Stimulated activated CD8-positive, alpha-beta memory T cell treated with anti-CD3 and anti-CD28 coated beads, Interleukin-15, amount 100 ng/mL, for 48 hours (primary cell): ENCODE measurements around the gene MEPE.

ENCODE experiments used
- DNase-seq, 2 donors: peaks; one replicate each; pipeline ENCODE4 v3.0.0-alpha.2; 2020; ENCODE audit warnings: low read depth in 2 of 2

The MEPE gene, protein sequence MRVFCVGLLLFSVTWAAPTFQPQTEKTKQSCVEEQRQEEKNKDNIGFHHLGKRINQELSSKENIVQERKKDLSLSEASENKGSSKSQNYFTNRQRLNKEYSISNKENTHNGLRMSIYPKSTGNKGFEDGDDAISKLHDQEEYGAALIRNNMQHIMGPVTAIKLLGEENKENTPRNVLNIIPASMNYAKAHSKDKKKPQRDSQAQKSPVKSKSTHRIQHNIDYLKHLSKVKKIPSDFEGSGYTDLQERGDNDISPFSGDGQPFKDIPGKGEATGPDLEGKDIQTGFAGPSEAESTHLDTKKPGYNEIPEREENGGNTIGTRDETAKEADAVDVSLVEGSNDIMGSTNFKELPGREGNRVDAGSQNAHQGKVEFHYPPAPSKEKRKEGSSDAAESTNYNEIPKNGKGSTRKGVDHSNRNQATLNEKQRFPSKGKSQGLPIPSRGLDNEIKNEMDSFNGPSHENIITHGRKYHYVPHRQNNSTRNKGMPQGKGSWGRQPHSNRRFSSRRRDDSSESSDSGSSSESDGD

DNA sequence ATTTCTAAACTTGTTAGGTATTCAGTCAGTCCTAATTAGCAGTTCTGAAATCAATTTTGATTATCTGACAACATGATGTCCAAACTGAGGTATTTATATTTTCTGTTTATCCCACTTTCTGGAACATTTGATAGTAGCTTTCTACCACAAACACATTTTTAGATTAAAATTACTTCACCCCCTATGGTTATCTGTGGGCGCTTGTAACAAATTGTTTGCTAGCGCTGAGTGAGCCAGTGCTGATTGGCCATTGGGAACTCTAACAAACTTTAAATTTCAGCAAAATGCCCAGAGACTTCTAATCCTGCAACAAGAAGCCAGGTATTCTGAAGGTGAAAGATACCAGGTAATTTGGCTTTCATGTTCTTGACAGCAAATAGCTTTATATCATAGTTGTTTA is at the start of gene MEPE:
Gene MEPE (plus strand): TSS at position 301 of the 400 bp plus-strand sequence. CDS start 1,746 bp downstream, outside the sequence.
- DNase-seq: no peak

DNA sequence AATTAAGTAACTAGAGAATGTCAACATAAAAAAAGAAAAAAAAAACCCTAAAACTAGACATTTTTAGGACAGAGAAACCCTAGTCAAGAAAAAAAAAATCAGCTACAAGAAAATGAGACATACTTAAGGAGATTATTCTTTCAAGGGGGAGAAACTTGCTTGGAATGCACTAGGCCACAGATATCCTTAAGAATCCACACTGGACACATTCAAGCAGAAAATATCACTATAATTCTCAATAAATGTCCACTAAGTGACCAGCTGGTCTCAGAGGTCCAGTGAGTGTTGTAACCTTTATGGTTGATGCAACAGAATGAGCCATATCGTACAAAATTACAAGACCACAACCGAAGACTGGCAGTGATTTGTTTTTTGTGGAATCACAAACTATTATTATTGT is 49.0 kb upstream of the MEPE start:
- DNase-seq: no peak

DNA sequence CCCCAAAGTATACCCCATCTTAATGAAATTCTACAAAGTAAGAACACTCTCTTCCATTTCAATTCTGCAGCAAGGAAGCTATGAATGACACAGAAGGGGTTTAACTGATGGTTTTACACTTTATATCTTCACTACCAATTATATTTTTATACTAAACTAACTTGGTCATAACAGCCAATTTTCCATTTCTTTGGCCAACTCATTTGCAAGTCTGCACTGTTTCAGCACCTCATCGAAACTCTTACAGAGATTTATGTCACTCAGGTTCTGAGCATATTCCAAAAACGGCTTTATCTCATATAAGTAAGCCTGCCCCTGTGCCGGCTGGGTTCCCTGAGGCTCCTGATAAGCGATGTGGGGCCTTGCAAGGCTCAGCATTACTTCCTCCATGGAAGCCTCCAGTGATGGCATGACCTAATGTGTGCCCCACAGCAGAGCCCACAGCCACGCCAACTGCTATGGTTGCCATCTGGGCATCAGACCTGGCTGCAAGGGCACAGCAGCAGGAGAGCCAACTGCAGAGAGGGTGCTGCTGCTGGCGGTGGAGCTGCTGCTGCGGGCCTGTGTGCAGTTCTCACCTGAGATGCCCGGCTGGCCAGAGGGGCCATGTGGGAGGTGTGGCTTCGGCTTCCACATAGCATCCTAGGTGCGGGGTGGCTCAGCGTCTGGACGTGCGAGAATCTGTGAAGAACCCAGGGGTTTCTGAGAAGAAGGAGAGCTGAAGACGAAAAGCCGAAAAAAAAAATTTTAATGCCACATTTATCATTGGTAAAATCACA is 46.8 kb upstream of the MEPE start:
- DNase-seq: no peak

DNA sequence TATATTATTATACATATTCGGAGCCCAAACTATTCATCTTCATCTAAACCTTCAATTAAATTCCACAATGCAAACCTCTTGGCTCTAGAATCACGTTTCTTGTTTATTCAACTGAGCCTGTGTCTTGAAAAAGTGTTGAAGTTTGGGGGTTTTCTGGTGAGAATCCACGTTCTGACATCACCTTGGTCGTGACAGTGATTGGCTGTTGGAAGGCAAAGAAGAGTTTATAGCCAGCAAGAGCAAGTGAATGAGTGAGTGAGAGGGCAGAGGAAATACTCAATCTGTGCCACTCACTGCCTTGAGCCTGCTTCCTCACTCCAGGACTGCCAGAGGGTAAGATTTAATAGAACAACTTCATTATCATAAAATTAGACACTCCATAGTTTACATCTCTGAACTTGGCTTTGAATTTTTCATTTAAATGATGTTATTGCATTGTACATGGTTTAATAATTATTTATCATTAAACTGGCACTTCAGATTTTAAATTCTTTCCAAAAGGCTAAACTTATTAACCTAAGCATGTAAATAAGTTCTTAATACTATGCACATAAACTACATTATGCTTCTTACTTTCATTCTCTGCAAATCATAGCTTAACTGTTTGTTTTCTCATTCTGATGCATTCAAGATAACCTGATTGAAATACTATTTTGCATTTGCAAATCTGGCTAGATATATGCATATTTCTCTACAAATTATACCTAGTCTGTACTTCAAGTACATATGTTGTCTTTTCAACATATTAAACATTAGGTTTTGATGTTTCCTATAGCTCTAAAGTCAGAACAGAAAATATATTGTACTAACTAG is 33.3 kb upstream of the MEPE start, which contains the start of gene IBSP:
Gene IBSP (plus strand): TSS at position 254 of the 813 bp plus-strand sequence. CDS start 2,808 bp downstream, outside the sequence.
- DNase-seq: no peak

DNA sequence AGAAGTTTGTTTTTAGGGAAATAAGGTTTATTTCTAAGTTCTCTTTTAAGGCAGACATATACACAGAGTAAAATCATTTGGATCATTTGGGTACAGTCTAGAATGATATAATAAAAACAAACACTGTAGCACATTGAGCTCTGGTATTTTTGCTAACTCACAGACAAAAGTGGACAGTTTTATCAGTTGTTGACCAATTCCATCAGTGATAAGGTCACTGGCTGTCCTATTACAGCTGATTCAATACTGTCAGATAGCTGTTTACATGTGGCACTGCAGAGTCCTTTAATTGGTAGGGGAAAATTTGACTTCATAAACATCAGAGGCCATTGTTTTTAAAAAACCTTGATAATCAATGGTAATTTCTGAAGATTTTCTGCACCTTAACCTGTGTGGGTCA is 29.9 kb upstream of the MEPE start:
- no peak for DNase-seq

DNA sequence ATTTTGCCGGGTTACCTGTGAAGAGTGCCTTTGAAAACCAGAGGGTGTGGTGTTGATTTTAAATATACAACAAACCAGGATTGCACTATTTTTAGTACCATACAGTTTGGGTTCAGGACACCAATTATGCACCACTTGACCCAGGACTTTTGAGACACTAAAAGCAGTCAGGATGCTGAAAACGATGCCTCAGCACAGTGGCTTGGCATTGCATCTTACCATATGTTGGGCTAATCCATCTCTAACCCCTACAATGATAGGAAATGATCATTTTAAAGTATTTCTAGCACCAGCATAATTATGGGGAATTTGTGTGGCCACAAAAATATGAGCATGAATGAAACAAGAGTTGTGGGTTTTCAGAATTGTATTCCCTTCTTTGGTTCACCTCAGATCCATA is 29.3 kb upstream of the MEPE start:
- DNase-seq: no peak

DNA sequence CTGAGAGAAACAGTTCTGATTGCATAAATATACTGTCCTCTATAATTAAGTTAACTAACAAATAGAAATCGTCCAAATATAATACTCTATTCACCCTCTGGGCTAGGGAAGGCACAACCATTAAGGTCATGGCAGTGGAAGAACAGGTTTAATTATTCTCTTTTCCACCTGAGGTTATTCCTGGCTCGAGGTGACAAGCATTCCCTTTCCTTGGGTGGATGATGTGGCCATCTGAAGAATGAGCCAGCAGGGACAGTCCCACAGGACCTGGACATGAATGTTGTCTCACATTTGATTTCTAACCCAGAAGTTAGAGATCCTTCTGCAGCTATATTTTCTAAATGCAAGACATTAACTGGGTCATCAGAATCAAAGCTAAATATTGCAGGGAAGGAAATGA is 27.9 kb upstream of the MEPE start:
- no peak for DNase-seq

DNA sequence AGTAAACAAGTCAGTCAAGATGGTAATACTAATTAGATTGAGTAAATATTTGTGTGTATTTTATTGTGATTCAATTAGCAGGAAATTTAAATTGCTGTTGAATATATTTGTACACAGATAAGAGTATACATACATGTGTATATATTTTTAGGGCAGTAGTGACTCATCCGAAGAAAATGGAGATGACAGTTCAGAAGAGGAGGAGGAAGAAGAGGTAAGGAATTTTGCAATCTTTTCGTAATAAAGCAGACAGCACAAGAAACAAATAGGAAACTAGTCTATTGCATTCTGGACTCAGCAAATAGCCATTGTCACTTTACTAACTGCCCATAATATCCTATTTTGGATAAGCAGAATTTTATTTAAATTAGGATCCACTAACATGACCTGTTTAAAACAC is 26.8 kb upstream of the MEPE start:
- DNase-seq: no peak

DNA sequence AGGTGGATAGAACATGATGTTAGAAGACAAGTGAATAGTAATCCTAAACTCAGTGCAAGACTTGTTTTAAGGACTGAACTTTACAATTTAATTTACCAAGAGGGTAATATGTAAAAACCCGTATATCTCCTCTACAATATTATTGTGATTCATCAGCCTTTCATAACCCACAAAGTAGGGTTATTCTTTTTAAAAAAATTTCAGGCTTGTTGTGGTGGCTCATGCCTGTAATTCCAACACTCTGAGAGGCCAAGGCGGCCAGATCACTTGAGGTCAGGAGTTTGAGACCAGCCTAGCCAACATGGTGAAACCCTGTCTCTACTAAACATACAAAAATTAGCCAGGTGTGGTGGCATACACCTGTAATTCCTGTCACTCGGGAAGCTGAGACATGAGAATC is 26.2 kb upstream of the MEPE start:
- DNase-seq: no peak

DNA sequence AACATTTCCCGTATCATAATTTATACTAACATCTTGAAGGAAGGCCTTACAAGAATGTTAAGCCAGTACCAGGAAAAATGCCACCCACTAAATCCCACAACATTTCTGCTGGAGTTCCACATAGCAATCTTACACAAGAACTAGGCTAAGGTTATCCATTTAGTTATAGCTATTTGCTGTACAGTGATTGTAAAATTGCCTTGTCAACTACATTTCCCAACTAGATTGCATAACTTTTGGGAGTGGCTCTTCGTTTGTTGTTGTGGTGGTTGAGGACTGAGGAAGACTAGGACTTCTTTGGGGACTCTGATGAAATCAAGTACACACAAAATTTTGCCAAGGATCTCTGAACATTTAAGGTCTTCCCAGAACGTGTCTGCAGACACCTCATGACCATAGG is 25.4 kb upstream of the MEPE start:
- no peak for DNase-seq

DNA sequence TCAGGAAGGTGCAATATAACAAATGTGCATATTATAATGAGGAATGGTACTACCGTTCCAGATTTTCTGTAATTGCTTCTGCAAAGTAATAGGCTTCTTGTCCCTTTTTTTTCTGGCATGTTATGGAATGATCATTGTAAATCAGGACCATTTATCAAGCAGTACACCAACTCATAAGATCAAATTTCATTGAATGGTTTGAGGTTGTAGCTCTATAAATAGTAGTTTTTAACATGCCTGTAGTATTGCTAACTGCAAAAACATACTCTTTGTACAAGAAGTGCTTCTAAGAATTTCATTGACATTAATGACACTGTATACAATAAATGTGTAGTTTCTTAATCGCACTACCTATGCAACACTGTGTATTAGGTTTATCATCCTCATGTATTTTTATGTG is 20.8 kb upstream of the MEPE start:
- no peak for DNase-seq

DNA sequence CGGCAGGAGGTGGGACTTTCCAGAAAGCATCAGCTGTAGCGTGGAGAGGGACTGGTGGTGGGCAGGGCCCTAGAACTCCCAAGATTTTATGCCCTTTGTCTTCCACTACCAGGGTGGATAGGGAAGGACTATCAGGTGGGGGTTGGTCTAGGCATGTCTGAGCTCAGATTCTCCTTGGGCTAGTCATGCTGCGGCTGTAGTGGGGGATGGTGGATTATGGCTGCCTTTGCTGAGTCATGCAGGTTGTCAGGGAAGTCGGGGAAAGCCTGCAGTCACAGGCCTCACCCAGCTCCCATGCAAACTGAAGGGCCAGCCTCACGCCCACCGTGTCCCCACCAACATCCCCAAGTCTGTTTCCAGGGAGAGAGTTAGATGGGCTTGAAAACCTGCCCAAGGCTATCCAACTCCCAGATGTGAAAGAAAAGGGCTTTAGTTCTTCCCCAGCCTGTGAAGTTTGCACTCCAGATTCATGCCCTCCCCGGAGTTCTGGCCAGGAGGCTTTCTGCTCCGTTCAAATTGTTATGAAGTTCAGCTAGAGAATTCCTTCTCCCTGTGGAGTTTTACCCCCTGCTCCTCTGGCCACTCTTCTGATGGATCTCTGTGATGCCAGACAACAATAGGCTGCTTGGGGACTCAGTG is 13.4 kb upstream of the MEPE start:
- no peak for DNase-seq

DNA sequence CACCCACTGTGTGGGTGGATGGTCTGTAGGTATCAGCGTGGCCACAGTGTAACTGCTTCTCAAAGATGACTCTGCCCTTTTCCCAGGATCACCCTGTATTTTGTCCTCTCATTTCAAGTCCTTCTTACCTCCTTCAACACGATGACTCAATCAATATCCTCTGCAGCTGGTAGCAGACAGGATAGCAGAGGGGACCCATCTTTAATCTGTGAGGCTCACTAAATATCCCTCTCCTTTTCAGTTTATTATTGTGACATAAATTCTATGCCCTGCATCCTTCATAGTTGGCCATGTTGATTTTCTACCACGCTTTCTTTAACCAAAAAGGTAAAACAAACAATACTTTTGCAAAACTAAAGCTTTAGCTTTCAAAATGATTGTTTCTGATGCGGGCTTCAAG is 9.6 kb upstream of the MEPE start:
- DNase-seq: no peak

DNA sequence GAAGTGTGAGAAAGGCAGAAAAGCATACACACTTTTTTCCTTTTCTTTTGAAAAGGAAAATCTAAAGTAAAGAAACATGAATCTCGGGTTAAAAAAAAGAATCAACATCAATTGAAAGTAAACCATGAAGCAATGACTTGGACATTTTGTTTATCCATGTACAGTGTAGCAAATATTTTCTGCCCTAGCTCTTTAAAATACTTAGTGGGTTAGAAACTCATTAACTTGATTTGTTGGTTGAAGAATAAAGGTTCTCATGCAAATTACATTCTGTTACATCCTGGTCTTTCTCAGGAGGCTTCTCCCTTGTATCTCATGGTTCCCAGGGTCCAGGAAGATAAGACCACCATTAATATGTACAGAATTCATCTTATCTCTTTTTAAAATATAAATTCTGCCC is 9.0 kb upstream of the MEPE start:
- DNase-seq: no peak

DNA sequence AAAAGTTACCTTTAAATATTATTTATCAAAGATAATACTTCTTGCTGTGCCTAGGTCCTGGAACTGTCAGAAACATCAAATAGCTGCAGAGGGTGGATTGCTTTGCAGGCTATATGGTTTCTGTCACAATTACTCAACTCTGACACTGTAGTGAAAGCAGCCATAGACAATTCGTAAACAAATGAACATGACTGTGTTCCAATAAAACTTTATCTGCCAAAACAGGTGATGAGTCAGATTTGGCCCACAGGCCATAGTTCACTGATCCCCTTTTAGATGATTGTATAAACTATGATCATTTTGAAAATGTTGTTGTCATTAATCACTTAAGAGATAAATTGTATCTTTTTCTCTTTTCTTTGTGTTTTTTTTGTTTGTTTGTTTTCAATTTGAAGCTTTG is 8.4 kb upstream of the MEPE start:
- no peak for DNase-seq

DNA sequence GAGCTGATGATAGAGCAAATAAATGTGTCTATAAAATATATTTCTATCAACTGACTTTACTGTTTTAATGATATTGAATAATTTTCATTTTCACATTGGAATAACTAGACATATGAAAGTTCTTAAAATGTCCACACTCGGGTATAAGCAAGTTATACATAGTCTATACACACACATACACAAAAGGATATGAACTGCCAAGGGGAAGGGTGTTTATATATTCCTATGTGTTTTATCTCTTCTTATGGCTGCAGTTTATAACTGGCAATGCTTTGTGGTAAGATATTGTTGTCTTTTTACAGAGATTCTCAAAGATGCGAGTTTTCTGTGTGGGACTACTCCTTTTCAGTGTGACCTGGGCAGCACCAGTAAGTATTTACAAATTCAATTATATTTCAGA is 1.6 kb downstream of the MEPE start:
- DNase-seq: no peak

DNA sequence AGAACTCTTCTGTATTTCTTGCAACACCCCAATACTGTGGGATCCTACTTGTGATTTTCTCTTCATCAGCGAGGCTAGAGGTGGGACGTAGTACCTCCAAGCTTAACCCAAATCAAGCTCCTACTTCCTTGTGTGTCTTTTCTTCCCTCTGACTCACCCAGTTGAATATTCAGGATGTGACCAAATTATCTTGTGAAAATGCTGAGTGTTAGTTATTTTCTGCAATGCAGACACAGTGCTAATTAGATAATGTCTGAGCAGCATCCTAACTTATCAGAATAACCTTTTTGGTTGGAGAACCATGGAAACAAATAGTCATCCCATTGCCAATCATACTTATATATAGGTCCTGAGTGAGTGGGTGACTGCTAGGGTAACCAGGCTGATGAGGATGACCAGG is 2.4 kb downstream of the MEPE start:
- DNase-seq: no peak

DNA sequence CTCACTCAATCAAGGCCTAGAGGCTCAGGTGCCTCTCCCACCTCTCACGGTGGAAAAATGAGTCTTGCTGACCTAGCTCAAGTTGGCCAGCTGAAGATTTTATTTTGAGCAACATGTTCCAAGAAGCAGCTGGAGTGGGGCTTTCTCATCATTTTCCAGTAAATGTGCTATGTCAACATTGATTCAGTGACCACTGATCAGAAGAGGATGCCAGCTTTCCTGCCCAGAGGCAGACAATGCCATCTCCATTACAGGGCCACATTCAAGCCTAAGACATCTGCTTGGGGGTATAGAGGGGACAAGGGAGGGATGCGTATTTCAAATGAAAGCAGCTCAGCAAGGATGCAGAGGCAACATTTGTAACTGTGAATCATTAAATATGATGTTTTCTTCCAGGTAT is 3.0 kb downstream of the MEPE start:
- no peak for DNase-seq

DNA sequence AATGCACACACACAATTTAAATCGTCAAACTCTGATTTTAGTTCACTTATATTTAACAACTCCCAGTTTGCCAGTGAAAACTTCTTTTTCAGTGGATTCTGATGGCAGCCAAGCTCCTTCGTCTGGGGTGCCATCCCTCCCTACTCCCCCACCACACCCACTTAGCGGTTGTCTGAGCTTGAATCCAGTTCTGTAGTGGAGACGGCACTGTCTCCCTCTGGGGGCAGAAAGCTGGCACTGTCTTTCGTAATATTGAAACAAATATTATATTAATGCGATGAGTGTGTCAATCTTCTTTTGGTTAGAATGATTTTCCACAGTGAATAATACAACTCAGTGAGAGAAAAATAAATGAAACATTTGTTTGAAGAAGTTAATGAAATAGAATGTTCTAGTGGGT is 5.4 kb downstream of the MEPE start:
- DNase-seq: no peak

DNA sequence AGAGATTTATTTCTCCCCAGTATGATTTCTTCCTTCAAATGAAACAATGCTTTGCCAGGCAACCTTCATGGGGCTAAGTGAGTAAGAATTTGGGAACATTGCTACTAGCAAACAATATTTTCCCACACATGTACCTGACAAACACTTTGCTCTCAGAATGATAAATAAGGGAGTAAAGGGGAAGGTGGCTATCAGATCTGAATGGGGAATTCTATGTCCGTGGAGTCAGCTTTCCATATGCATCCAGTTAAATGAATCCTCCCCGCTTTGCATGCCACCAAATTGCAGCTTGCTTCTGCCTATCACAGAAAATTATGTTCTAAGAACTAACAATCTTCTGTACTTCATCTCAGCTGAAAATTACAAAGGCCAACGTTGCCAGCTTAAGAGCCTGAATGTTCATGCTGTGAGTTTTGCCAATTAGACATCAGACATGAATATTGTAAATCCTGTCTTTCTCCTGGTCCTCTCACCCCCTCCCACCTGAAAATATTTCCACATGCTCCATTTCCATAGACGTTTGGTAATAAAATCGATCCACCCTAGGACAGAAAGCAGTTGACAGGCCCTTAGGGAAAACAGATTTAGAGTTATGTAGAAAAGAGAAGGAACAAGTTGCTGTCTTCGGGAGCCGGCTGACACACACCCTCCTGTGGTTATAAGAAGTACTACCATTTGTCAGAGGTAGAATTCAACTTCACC is 6.3 kb downstream of the MEPE start:
- DNase-seq: no peak

DNA sequence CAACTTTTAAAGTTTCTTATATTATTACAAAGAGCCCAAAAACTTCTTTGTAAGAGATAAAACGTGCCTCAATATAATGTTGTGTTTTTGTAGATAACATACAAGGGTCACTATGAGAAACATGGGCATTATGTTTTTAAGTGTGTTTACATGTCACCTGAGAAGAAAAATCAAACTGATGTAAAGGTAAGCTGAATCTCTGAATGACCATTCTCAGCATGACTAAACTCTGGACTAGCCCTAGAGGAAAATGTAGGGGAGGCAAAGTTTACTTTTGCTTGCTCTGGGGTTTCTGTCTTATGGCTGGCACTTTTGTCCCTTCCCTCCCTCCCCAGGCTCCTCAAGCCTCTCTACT is 6.8 kb downstream of the MEPE start:
- DNase-seq: no peak
